ENCODE measurements around the gene RAPSN.

The RAPSN gene

GRCh38 chr11:47406896-47407745 lies 41.8 kb downstream of the RAPSN start:
- DNase-seq: no peak

GRCh38 chr11:47403571-47403970 lies 45.4 kb downstream of the RAPSN start:
- DNase-seq: no peak

- DNase-seq: no peak
Observed at GRCh38 chr11:47403135-47403534, 45.8 kb downstream of the RAPSN start.

GRCh38 chr11:47400768-47401279 lies 48.1 kb downstream of the RAPSN start:
- no peak for DNase-seq

GRCh38 chr11:47399860-47400767 lies 48.8 kb downstream of the RAPSN start:
- no peak for DNase-seq

GRCh38 chr11:47398551-47398950 lies 50.4 kb downstream of the RAPSN start:
- no peak for DNase-seq

- no peak for DNase-seq
Observed at GRCh38 chr11:47398011-47398410, 50.9 kb downstream of the RAPSN start.

- DNase-seq: no peak
Observed at GRCh38 chr11:47396049-47396320, 53.0 kb downstream of the RAPSN start.

GRCh38 chr11:47395223-47396048 lies 53.5 kb downstream of the RAPSN start:
- DNase-seq: no peak

- peak; percentile 67 for DNase-seq
Observed at GRCh38 chr11:47394322-47395222, 54.4 kb downstream of the RAPSN start.

GRCh38 chr11:47394050-47394321 lies 55.0 kb downstream of the RAPSN start:
- DNase-seq: no peak

GRCh38 chr11:47393163-47394049 lies 55.5 kb downstream of the RAPSN start:
- DNase-seq: no peak

- no peak for DNase-seq
Observed at GRCh38 chr11:47392546-47393162, 56.3 kb downstream of the RAPSN start.

GRCh38 chr11:47391711-47392432 lies 57.1 kb downstream of the RAPSN start:
- DNase-seq: no peak

- DNase-seq: no peak
Observed at GRCh38 chr11:47391077-47391583, 57.8 kb downstream of the RAPSN start.

GRCh38 chr11:47390422-47390760 lies 58.5 kb downstream of the RAPSN start:
- no peak for DNase-seq

- DNase-seq: no peak
Observed at GRCh38 chr11:47389577-47390421, 59.1 kb downstream of the RAPSN start.

- no peak for DNase-seq
Observed at GRCh38 chr11:47388697-47389576, 60.0 kb downstream of the RAPSN start.

Data from stimulated activated CD4-positive, alpha-beta T cell treated with anti-CD3 and anti-CD28 coated beads, Interleukin-4, amount 100 ng/mL, for 24 hours (primary cell).